HepG2 (cell line): ENCODE measurements around the gene ZNF605. TPM values are rescaled to one million over a fixed set of nuclear protein-coding genes. Genes with fewer than 3 reads are reported as not detected.

Experiments
- CCAR2 ChIP-seq: fragments of 200-400 bp; formaldehyde crosslinking; optimal IDR thresholded peaks from 2 replicates; pipeline ENCODE3; 2018; ENCODE audit warnings: low read depth, mild to moderate bottlenecking, low read length, moderate library complexity
- E2F5 ChIP-seq: sonication (generic); formaldehyde crosslinking; conservative IDR thresholded peaks from 2 replicates; pipeline ENCODE4 v1.4.0; 2020; ENCODE audit warnings: missing genetic modification reagents
- EP300 ChIP-seq, 3 experiments: sonication (generic) in 1 of 3; formaldehyde crosslinking in 1 of 3; IDR thresholded peaks; 2 replicates each; pipeline versions ENCODE4 v1.5.1 to v1.6.1; 2011 to 2020; ENCODE audit warnings: low read depth in 2 of 3, low read length in 2 of 3, borderline replicate concordance in 1 of 3, improper control_type of control experiment in 1 of 3, mild to moderate bottlenecking in 1 of 3, missing genetic modification reagents in 1 of 3, moderate library complexity in 1 of 3
- GPN1 ChIP-seq: sonication (generic); formaldehyde crosslinking; IDR thresholded peaks from 2 replicates; pipeline ENCODE4 v1.5.1; 2020; ENCODE audit warnings: missing genetic modification reagents, borderline replicate concordance
- JARID2 ChIP-seq: sonication (generic); formaldehyde crosslinking; IDR thresholded peaks from 2 replicates; pipeline ENCODE4 v1.8.1; 2023; ENCODE audit warnings: missing genetic modification reagents, inconsistent platforms; ENCODE audit not compliant: insufficient replicate concordance
- KLF15 ChIP-seq: sonication (generic); formaldehyde crosslinking; IDR thresholded peaks from 2 replicates; pipeline ENCODE4 v1.8.1; 2023; ENCODE audit warnings: borderline replicate concordance, mild to moderate bottlenecking, inconsistent platforms, missing genetic modification reagents, mixed read lengths
- MXD3 ChIP-seq: IDR thresholded peaks from 2 replicates; pipeline ENCODE4 v1.6.1; 2016; ENCODE audit warnings: mild to moderate bottlenecking, missing biosample characterization, missing genetic modification reagents
- MYNN ChIP-seq: sonication (generic); formaldehyde crosslinking; IDR thresholded peaks from 2 replicates; pipeline ENCODE4 v1.4.0; 2020; ENCODE audit warnings: mild to moderate bottlenecking, low read depth, missing genetic modification reagents
- RERE ChIP-seq: IDR thresholded peaks from 2 replicates; pipeline ENCODE4 v1.6.1; 2016; ENCODE audit warnings: low read depth, missing genetic modification reagents, missing compliant biosample characterization
- ZNF20 ChIP-seq: sonication (generic); formaldehyde crosslinking; IDR thresholded peaks from 2 replicates; pipeline ENCODE4 v1.4.0; 2020; ENCODE audit warnings: mild to moderate bottlenecking, moderate library complexity, missing genetic modification reagents
- ZNF780A ChIP-seq: sonication (generic); formaldehyde crosslinking; IDR thresholded peaks from 2 replicates; pipeline ENCODE4 v1.8.0; 2022; ENCODE audit warnings: mild to moderate bottlenecking, missing genetic modification reagents, moderate library complexity
- ZSCAN12 ChIP-seq: sonication (generic); formaldehyde crosslinking; IDR thresholded peaks from 2 replicates; pipeline ENCODE4 v1.9.0; 2021; ENCODE audit warnings: mild to moderate bottlenecking, missing genetic modification reagents
- polyA plus RNA-seq, 8 experiments: library from polyadenylated mRNA; depleted of rRNA in 3 of 8; stranded (reverse) in 7 of 8; unstranded in 1 of 8; fragments of >200 nt; fragmentation: Illumina TruSeq in 4 of 8; extraction: Trizol in 4 of 8; gene quantifications; 2 replicates each; pipeline versions ENCODE4 v1.2.1 to v1.2.3, GENCODE V29; 2011 to 2016; ENCODE audit warnings: low read depth in 4 of 8, missing spikeins in 1 of 8, mixed read lengths in 1 of 8; ENCODE audit not compliant: insufficient read depth in 1 of 8
- total RNA-seq, 5 experiments: library from RNA; depleted of rRNA; stranded (reverse); fragments of >200 nt; fragmentation: Illumina TruSeq; extraction: Trizol; gene quantifications; 2 replicates each; pipeline ENCODE4 v1.2.3, GENCODE V29; 2016; ENCODE audit warnings: low read depth in 1 of 5
- TF ChIP-seq, protein P1 (sequence below), 2 experiments: sonication (generic) in 1 of 2; formaldehyde crosslinking in 1 of 2; IDR thresholded peaks; 2 replicates each; pipeline versions ENCODE4 v1.5.1 to v1.6.1; 2011 to 2020; ENCODE audit warnings: borderline replicate concordance in 1 of 2, low read depth in 1 of 2, low read length in 1 of 2, mild to moderate bottlenecking in 1 of 2, missing genetic modification reagents in 1 of 2, moderate library complexity in 1 of 2
- TF ChIP-seq, protein P2 (sequence below): sonication (generic); formaldehyde crosslinking; IDR thresholded peaks from 2 replicates; pipeline ENCODE4 v1.5.0; 2020; ENCODE audit warnings: missing genetic modification reagents, mild to moderate bottlenecking, borderline replicate concordance
- TF ChIP-seq, protein P3 (sequence below): IDR thresholded peaks from 2 replicates; pipeline ENCODE4 v1.6.1; 2018; ENCODE audit warnings: missing genetic modification reagents, mild to moderate bottlenecking, missing compliant biosample characterization

ZNF605 gene
- total and polyA plus RNA-seq, 2 of the 13 experiments (the other 11 are each of a cell fraction or from before 2014, with no cell fraction given) = 6.7 to 6.8 TPM

DNA sequence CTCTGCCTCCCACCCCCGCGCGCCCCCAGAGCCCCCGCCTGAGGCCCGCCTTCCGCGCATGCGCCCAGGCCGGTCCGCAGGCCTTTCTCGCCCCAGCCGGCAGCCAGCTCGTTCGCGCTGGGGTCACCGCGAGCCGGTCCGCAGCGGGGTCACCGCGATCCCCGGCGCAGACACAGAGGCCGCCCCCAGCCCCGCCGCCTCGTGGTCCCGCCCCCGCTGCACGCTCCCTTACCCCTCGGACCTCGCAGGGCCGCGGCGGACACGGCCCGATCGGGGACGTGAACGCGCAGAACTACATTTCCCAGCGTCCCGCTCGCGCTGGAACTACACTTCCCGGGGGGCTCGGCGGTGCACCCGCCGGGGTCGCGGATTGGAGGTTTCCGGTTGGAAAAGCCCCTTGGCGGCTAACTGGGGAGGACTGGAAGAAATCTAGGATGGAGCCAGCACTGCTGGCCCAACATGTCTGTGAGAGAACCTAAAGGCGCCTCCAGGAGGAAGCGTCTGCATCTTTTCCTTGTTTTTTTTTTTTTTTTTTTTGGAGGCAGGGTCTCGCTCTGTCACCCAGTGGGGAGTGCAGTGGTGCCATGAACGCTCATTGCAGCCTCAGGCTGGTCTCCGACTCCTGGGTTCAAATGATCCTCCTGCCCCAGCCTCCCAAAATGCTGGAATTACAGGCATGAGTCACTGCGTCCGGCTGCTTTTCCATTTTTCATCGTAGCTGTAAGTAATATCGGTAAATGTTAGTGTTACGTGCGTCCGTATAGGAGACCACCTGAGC is at the start of gene ZNF605 (continued):
- TF ChIP-seq, protein P1, sequence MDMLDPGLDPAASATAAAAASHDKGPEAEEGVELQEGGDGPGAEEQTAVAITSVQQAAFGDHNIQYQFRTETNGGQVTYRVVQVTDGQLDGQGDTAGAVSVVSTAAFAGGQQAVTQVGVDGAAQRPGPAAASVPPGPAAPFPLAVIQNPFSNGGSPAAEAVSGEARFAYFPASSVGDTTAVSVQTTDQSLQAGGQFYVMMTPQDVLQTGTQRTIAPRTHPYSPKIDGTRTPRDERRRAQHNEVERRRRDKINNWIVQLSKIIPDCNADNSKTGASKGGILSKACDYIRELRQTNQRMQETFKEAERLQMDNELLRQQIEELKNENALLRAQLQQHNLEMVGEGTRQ (IDR thresholded peaks at IDR 0.05; ENCODE audit: low read depth, low read length) = no peak
- TF ChIP-seq, protein P1 (CRISPR knock-in tag; IDR thresholded peaks at IDR 0.05; ENCODE audit: borderline replicate concordance) = no peak
- TF ChIP-seq GPN1 (CRISPR knock-in tag) (no peak; the same call in 1 of the 2 replicates), ZNF780A (CRISPR knock-in tag) (no peak), E2F5 (no peak; the same call in 1 of the 2 replicates), KLF15 (CRISPR knock-in tag) (no peak), ZSCAN12 (no peak), ZNF20 (CRISPR knock-in tag) (no peak), EP300 (IDR thresholded peaks at IDR 0.05; ENCODE audit: low read depth in 2 of 2, low read length in 2 of 2) (no peak), EP300 (CRISPR knock-in tag; IDR thresholded peaks at IDR 0.05; ENCODE audit: borderline replicate concordance) (no peak), MXD3 (CRISPR knock-in tag) (peak; percentile 36; the same call in 1 of the 2 replicates), RERE (CRISPR knock-in tag) (no peak), CCAR2 (no peak), MYNN (CRISPR knock-in tag) (no peak), JARID2 (CRISPR knock-in tag) (no peak)
- TF ChIP-seq, protein P2, sequence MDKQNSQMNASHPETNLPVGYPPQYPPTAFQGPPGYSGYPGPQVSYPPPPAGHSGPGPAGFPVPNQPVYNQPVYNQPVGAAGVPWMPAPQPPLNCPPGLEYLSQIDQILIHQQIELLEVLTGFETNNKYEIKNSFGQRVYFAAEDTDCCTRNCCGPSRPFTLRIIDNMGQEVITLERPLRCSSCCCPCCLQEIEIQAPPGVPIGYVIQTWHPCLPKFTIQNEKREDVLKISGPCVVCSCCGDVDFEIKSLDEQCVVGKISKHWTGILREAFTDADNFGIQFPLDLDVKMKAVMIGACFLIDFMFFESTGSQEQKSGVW (CRISPR knock-in tag) = no peak
- TF ChIP-seq, protein P3, sequence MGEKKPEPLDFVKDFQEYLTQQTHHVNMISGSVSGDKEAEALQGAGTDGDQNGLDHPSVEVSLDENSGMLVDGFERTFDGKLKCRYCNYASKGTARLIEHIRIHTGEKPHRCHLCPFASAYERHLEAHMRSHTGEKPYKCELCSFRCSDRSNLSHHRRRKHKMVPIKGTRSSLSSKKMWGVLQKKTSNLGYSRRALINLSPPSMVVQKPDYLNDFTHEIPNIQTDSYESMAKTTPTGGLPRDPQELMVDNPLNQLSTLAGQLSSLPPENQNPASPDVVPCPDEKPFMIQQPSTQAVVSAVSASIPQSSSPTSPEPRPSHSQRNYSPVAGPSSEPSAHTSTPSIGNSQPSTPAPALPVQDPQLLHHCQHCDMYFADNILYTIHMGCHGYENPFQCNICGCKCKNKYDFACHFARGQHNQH (CRISPR knock-in tag) = no peak
